Superior temporal gyrus (tissue), 1 donor: ENCODE measurements around the gene HDLBP.

Experiments used
- DNase-seq: peaks from one replicate; pipeline ENCODE4 v3.0.0-alpha.2; 2016; ENCODE audit errors: extremely low spot score

HDLBP gene

GRCh38 chr2:241273210-241274020 lies 42.1 kb downstream of the HDLBP start:
- DNase-seq: no peak

- no peak for DNase-seq
These were observed 42.9 kb downstream of the HDLBP start for GRCh38 chr2:241272303-241273209.

GRCh38 chr2:241271706-241272302 lies 43.7 kb downstream of the HDLBP start:
- DNase-seq: peak; percentile 73

GRCh38 chr2:241270531-241270930 lies 44.9 kb downstream of the HDLBP start:
- no peak for DNase-seq

DNA sequence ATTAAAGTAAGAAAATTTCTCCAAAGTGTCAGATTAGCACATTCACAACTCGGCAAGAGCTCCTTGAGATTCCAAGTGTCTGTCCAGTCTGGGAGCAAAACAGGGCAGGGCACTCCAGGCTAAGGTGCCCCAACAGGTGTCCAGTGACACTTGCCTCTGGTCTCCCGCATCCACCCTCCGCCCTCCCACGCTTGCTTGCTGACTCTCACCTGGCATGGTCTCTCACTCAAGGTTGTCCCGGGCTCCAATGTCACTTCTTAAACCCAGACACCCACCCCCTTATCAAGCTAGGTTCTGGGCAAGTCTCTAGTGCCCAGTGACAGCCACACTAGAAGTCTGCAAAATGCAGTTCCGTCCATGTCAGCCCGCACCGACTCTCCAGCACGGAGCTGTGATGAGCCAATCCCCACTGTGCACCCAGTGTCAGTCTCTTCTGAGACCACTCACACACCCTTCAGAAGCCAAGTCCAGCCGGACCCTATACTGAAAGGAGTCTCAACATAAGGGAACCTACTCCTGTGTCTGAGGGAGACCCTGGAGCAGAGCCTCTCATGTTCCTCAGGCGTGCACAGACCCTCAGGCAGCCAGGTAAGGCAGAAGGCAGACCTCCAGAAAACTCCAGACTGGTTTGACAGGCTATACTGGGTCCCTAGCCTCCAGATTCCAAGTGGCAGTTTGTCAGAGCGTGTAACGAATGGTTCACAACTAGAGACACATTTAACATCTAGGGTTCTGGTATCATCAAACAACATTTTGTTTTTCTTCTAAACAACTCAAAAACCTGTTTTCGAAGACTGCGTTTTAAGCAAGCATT lies 45.6 kb downstream of the HDLBP start:
- no peak for DNase-seq

DNA sequence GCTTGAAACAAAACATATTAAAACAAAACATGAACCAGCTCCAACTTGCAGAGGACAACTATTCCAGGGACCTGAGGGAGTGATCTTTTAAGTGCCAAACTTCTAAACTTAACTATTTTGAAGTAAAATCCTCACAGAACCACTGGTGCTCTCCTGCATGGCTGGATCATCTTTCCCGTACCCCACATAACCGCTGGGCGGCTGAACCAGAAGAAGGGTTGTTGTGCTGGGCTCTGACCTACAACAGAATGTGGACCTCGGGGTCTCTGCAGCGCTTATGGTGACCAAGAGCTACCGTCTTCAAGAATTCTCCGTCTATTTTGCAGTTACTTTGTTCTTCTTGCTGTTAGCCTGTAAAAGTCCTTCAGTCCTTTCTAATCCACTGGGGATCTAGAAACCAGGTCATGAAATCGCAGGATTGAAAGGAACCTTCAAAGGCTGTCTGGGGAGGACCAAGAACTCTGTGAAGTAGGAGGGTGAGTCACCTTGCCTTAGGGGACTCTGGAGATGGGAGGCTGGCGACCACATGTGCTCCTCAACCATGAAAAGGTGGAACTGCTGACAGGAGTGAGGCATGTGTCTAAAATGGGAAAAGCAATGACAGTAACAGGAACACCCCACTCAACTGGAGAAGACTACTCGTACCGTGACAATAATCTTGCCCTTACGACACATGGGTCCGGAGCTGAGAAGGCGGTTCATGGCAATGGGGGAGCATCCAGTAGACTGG lies 46.6 kb downstream of the HDLBP start:
- no peak for DNase-seq

DNA sequence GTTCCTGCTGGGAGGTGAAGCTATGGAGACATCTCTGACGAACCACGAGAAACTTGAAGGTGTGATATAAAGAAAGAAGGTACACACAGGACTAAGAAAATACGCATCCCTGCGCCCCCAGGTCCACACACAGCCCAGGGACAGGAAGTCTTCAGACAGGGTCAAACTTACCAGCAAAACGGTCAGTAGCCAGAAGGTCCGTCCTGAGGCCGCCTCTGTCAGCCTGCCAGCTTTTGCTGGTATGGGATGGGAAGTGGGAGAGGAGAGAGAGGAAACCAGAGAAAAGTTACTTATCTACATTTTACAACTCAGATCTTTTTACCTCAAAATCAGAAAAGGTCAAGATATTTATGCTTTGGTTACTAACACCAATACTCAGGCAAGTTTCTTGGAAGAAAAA lies 47.2 kb downstream of the HDLBP start:
- no peak for DNase-seq

GRCh38 chr2:241267249-241268067 lies 48.0 kb downstream of the HDLBP start:
- no peak for DNase-seq

- DNase-seq: no peak
These were observed 50.0 kb downstream of the HDLBP start for GRCh38 chr2:241265506-241265905.

GRCh38 chr2:241263061-241263460 lies 52.4 kb downstream of the HDLBP start:
- no peak for DNase-seq

DNA sequence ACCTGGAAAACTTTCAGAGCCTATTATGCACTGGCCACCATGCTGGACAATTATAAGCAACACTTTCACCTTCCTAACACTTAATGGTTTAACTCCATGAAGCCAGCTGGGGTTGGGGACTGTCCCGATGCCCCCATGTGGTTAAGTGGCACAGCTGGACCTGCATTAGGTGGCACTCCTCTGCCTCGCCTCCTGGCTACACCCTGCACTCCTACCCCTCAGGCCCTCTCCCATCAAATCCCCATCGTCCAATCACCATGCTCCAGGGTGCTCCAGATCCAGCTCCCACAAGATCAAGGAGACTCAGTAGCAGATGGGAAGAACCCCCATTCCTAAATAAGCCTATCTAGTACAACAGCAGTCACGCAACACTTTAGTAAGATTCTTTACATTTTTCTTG lies 53.8 kb downstream of the HDLBP start:
- no peak for DNase-seq

- DNase-seq: no peak
These were observed 54.6 kb downstream of the HDLBP start for GRCh38 chr2:241260911-241261310.

GRCh38 chr2:241258505-241259280 lies 56.8 kb downstream of the HDLBP start:
- DNase-seq: no peak

DNA sequence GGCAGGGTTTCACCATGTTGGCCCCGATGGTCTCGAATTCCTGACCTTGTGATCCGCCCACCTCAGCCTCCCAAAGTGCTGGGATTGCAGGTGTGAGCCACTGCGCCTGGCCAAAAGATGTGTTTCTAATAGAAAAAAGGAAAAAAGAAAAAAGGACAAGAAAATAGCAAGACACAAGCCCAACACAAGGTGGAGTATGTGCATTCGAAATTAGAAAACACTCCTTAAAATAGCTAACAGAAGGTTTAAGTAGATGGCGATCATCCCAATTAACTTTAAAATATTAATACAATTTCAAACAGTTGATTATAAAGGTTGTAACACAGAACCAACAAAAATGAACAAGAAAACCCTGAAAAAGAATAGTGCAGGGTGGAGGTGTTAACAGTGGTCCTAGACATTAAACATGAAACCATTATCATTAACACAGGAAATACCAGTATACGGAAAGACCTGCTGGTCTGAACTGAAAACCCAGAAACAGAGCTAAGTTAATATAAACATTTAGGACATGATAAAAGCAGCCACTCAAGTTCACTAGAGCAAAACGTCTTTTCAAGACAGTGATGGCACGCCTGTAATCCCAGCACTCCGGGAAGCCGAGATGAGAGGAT lies 57.9 kb downstream of the HDLBP start:
- DNase-seq: no peak

DNA sequence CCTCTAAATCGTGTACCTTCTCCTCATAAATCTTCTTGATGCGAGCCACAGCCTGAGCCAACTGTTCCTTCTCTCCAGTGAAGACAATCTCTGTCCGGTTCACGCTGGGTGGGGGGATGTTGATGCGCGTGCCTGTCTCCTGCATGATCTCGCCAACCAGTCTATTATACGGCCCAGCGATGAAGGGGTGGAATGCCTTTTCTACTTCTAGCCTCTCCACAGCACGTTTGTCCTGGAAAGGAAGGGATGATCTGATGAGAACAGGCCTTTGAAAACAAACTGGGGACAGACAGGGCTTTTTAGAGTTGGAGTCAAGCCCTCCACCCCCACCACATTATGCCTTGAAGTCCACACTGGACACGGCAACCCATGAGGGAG lies 59.3 kb downstream of the HDLBP start:
- DNase-seq: no peak

GRCh38 chr2:241255542-241256167 lies 59.8 kb downstream of the HDLBP start:
- no peak for DNase-seq

GRCh38 chr2:241254904-241255351 lies 60.5 kb downstream of the HDLBP start:
- DNase-seq: no peak

- no peak for DNase-seq
These were observed 62.5 kb downstream of the HDLBP start for GRCh38 chr2:241252778-241253475.
